Liver (tissue), 9 donors: ENCODE results near the gene SLC2A9. TPM values are rescaled to one million over a fixed set of nuclear protein-coding genes. Genes with fewer than 3 reads are reported as not detected.

Source experiments
- DNase-seq: peaks from one replicate; pipeline ENCODE4 v3.0.0-alpha.2; 2017; ENCODE audit warnings: low spot score
- H3K27ac ChIP-seq, 2 donors: one replicate each; pipeline ENCODE4 v1.7.0; 2013; ENCODE audit warnings: inconsistent platforms in 2 of 2, low read length in 2 of 2, control low read depth in 1 of 2, low read depth in 1 of 2, mild to moderate bottlenecking in 1 of 2
- H3K27me3 ChIP-seq, 4 donors: one replicate each; pipeline versions ENCODE4 v1.6.1 to v1.7.0; 2013; ENCODE audit warnings: low read length in 3 of 4, inconsistent platforms in 1 of 4, mild to moderate bottlenecking in 1 of 4, moderate library complexity in 1 of 4; ENCODE audit not compliant: control insufficient read depth in 4 of 4, insufficient read depth in 4 of 4
- H3K36me3 ChIP-seq, 4 donors: one replicate each; pipeline versions ENCODE4 v1.6.1 to v1.7.0; 2013; ENCODE audit warnings: low read length in 3 of 4, mild to moderate bottlenecking in 3 of 4, low read depth in 1 of 4, moderate library complexity in 1 of 4; ENCODE audit not compliant: control insufficient read depth in 4 of 4, insufficient read depth in 3 of 4
- H3K4me1 ChIP-seq, 4 donors: one replicate each; pipeline versions ENCODE4 v1.6.1 to v1.7.0; 2013; ENCODE audit warnings: low read length in 3 of 4, mild to moderate bottlenecking in 3 of 4, moderate library complexity in 1 of 4; ENCODE audit not compliant: control insufficient read depth in 4 of 4, insufficient read depth in 4 of 4
- H3K4me3 ChIP-seq, 3 donors: one replicate each; pipeline versions ENCODE4 v1.6.1 to v1.7.0; 2013; ENCODE audit warnings: low read length in 3 of 3, control low read depth in 1 of 3, low read depth in 1 of 3, mild to moderate bottlenecking in 1 of 3
- H3K9ac ChIP-seq, 2 donors: one replicate each; pipeline ENCODE4 v1.7.0; 2013; ENCODE audit warnings: low read length in 2 of 2, mild to moderate bottlenecking in 2 of 2, moderate library complexity in 2 of 2, control low read depth in 1 of 2, low read depth in 1 of 2
- H3K9me3 ChIP-seq, 4 donors: one replicate each; pipeline versions ENCODE4 v1.6.1 to v1.7.0; 2013; ENCODE audit warnings: low read length in 3 of 4; ENCODE audit not compliant: control insufficient read depth in 4 of 4
- EGR1 ChIP-seq, 2 donors: IDR thresholded peaks; 2 replicates each; pipeline ENCODE4 v1.6.1; 2016 to 2018; ENCODE audit warnings: antibody characterized with exemption in 2 of 2, low read depth in 2 of 2
- FOXA1 ChIP-seq: IDR thresholded peaks from 2 replicates; pipeline ENCODE4 v1.6.1; 2016; ENCODE audit warnings: antibody characterized with exemption
- FOXA2 ChIP-seq: IDR thresholded peaks from 2 replicates; pipeline ENCODE4 v1.6.1; 2016; ENCODE audit warnings: antibody characterized with exemption
- GABPA ChIP-seq, 2 donors: IDR thresholded peaks in 1 of 2; conservative IDR thresholded peaks in 1 of 2; 2 replicates each; pipeline ENCODE4 v1.6.1; 2016; ENCODE audit warnings: antibody characterized with exemption in 2 of 2, mild to moderate bottlenecking in 1 of 2, moderate library complexity in 1 of 2
- HNF4A ChIP-seq, 2 donors: conservative IDR thresholded peaks; 2 replicates each; pipeline ENCODE4 v1.6.1; 2016; ENCODE audit warnings: antibody characterized with exemption in 2 of 2, mild to moderate bottlenecking in 2 of 2
- HNF4G ChIP-seq: IDR thresholded peaks from 2 replicates; pipeline ENCODE4 v1.6.1; 2016; ENCODE audit warnings: antibody characterized with exemption
- JUND ChIP-seq, 2 donors: IDR thresholded peaks; 2 replicates each; pipeline ENCODE4 v1.6.1; 2016; ENCODE audit warnings: antibody characterized with exemption in 2 of 2
- NR2F2 ChIP-seq: IDR thresholded peaks from 2 replicates; pipeline ENCODE4 v1.6.1; 2016; ENCODE audit warnings: antibody characterized with exemption
- RAD21 ChIP-seq, 2 donors: IDR thresholded peaks; 2 replicates each; pipeline ENCODE4 v1.6.1; 2016; ENCODE audit warnings: antibody characterized with exemption in 2 of 2, mild to moderate bottlenecking in 2 of 2
- REST ChIP-seq: IDR thresholded peaks from 2 replicates; pipeline ENCODE4 v1.6.1; 2016; ENCODE audit warnings: antibody characterized with exemption, mild to moderate bottlenecking
- SP1 ChIP-seq: IDR thresholded peaks from 2 replicates; pipeline ENCODE4 v1.6.1; 2018; ENCODE audit warnings: antibody characterized with exemption, mild to moderate bottlenecking
- TAF1 ChIP-seq: conservative IDR thresholded peaks from 2 replicates; pipeline ENCODE4 v1.6.1; 2016; ENCODE audit warnings: antibody characterized with exemption, mild to moderate bottlenecking
- YY1 ChIP-seq: IDR thresholded peaks from 2 replicates; pipeline ENCODE4 v1.6.1; 2016; ENCODE audit warnings: antibody characterized with exemption, mild to moderate bottlenecking
- WGBS: extraction: QIAGEN DNeasy Blood & Tissue Kit; methylation state at CpG from one replicate; pipeline ENCODE4 v1.1.7; 2013; 5-methylcytosine and 5-hydroxymethylcytosine counted together
- polyA plus RNA-seq, 2 donors: library from polyadenylated mRNA; stranded (reverse) in 1 of 2; unstranded in 1 of 2; fragments of 200-250 nt in 1 of 2; fragments of >200 nt in 1 of 2; fragmentation: Nextera tagmentation in 1 of 2; extraction: Ambion mirVana in 1 of 2; gene quantifications; one replicate each; pipeline versions ENCODE4 v1.2.1 to v1.2.3, GENCODE V29; 2013 to 2015
- total RNA-seq, 2 donors: library from RNA; depleted of rRNA; stranded (reverse); fragments of >200 nt; gene quantifications; one replicate each; pipeline ENCODE4 v1.2.3, GENCODE V29; 2014
- TF ChIP-seq, protein P1 (sequence below): IDR thresholded peaks from 2 replicates; pipeline ENCODE4 v1.6.1; 2016; ENCODE audit warnings: antibody characterized with exemption
- TF ChIP-seq, protein P2 (sequence below): IDR thresholded peaks from 2 replicates; pipeline ENCODE4 v1.6.1; 2016; ENCODE audit warnings: antibody characterized with exemption
- TF ChIP-seq, protein P3 (sequence below): fragments of 150-350 bp; IDR thresholded peaks from 2 replicates; pipeline ENCODE4 v1.5.1; 2017; ENCODE audit warnings: improper control_type of control experiment, low read depth, low read length; ENCODE audit not compliant: missing input control
- donor health status: healthy.
- donor health status: healthy.
- donor health status: healthy.
- donor health status: healthy.
- donor health status: healthy.

SLC2A9 gene
- total and polyA plus RNA-seq, 4 donors, result 6.2 to 49.0 (median 21.6) TPM

DNA sequence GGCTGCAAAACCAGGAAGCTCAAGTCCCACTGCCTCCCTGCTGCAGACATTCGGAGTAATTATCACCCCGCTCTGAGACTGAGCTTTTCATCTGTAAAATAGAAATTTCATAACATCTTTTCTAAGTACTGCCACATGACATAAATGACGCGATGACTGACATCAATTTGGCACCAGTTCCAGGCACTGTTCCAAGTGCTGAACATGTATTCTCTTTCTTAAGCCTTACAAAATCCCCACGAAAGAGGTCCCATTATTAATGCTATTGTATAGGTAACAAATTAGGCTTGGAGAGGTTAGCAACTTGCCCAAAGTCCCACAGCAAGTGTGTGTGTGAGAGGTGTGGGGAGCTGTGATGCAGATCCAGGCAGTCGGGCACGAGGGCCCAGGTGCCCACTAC is 56.4 kb downstream of the SLC2A9 start:
- H3K27ac ChIP-seq, result no peak overlapping the region
- no peaks in the 10 kb centered on the region for H3K27me3 ChIP-seq
- H3K9ac ChIP-seq, result no peak overlapping the region
- DNase-seq, result peak; percentile 28
- peaks cover 0 to 1% (median 0%) of the 10 kb centered on the region in 4 donors for H3K36me3 ChIP-seq
- TF ChIP-seq EGR1 (IDR thresholded peaks at IDR 0.05; ENCODE audit: low read depth in 2 of 2) (no peak), HNF4G (no peak), RAD21 (IDR thresholded peaks at IDR 0.05) (no peak), YY1 (no peak), HNF4A (conservative IDR thresholded peaks at IDR 0.05) (no peak), GABPA (IDR thresholded peaks at IDR 0.05 in 1 of 2, conservative IDR thresholded peaks at IDR 0.05 in 1 of 2) (no peak), JUND (IDR thresholded peaks at IDR 0.05) (no peak), SP1 (no peak), NR2F2 (no peak), FOXA1 (no peak), REST (no peak), TAF1 (no peak), FOXA2 (no peak)
- TF ChIP-seq, protein P1, sequence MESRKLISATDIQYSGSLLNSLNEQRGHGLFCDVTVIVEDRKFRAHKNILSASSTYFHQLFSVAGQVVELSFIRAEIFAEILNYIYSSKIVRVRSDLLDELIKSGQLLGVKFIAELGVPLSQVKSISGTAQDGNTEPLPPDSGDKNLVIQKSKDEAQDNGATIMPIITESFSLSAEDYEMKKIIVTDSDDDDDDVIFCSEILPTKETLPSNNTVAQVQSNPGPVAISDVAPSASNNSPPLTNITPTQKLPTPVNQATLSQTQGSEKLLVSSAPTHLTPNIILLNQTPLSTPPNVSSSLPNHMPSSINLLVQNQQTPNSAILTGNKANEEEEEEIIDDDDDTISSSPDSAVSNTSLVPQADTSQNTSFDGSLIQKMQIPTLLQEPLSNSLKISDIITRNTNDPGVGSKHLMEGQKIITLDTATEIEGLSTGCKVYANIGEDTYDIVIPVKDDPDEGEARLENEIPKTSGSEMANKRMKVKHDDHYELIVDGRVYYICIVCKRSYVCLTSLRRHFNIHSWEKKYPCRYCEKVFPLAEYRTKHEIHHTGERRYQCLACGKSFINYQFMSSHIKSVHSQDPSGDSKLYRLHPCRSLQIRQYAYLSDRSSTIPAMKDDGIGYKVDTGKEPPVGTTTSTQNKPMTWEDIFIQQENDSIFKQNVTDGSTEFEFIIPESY, result no peak
- TF ChIP-seq, protein P2, sequence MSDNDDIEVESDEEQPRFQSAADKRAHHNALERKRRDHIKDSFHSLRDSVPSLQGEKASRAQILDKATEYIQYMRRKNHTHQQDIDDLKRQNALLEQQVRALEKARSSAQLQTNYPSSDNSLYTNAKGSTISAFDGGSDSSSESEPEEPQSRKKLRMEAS, result no peak
- TF ChIP-seq, protein P3, sequence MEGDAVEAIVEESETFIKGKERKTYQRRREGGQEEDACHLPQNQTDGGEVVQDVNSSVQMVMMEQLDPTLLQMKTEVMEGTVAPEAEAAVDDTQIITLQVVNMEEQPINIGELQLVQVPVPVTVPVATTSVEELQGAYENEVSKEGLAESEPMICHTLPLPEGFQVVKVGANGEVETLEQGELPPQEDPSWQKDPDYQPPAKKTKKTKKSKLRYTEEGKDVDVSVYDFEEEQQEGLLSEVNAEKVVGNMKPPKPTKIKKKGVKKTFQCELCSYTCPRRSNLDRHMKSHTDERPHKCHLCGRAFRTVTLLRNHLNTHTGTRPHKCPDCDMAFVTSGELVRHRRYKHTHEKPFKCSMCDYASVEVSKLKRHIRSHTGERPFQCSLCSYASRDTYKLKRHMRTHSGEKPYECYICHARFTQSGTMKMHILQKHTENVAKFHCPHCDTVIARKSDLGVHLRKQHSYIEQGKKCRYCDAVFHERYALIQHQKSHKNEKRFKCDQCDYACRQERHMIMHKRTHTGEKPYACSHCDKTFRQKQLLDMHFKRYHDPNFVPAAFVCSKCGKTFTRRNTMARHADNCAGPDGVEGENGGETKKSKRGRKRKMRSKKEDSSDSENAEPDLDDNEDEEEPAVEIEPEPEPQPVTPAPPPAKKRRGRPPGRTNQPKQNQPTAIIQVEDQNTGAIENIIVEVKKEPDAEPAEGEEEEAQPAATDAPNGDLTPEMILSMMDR, result no peak
- no peak overlapping the region for H3K4me3 ChIP-seq
- peaks cover 0 to 4% (median 0%) of the 10 kb centered on the region in 4 donors for H3K4me1 ChIP-seq
- H3K9me3 ChIP-seq, result no peaks in the 10 kb centered on the region
- WGBS, result 87% methylated on average over 7 of the region's 7 CpGs

DNA sequence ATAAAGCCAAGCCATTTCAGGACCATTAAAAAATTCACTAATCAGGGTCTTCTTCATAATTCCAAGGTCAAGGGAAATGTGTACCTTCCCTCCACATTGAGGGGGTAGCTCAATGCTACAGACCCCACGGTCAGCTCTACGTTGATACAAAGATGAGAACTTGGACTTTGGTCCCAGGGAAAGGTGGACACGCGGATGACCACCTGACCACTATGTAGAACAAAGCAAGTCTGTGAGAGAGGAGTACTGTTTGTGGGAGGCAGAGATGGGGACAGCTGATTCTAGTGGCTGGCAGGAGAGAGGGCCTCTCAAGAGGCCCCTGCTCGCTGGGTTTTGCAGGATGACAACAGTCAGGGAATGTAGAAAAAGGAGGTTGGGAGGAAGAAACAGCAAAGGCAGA is 58.0 kb downstream of the SLC2A9 start:
- no peak for TF ChIP-seq HNF4A (conservative IDR thresholded peaks at IDR 0.05)
- TF ChIP-seq REST, result no peak
- no peak overlapping the region for H3K27ac ChIP-seq
- H3K27me3 ChIP-seq, result no peaks in the 10 kb centered on the region
- H3K36me3 ChIP-seq, result peaks cover 0 to 1% (median 0%) of the 10 kb centered on the region in 4 donors
- no peak overlapping the region for H3K9ac ChIP-seq
- H3K4me3 ChIP-seq, result no peak overlapping the region
- no peak for DNase-seq
- peaks cover 0 to 2% (median 0%) of the 10 kb centered on the region in 4 donors for H3K9me3 ChIP-seq
- peaks cover 0 to 4% (median 0%) of the 10 kb centered on the region in 4 donors for H3K4me1 ChIP-seq
- 93% methylated on average over 5 of the region's 5 CpGs for WGBS
